ENCODE data around the gene ITGA5. TPM values are rescaled to one million over a fixed set of nuclear protein-coding genes. Genes with fewer than 3 reads are reported as not detected.

The ITGA5 gene
- total RNA-seq, 1 experiment from 2014 or later, result 96.8 TPM

DNA sequence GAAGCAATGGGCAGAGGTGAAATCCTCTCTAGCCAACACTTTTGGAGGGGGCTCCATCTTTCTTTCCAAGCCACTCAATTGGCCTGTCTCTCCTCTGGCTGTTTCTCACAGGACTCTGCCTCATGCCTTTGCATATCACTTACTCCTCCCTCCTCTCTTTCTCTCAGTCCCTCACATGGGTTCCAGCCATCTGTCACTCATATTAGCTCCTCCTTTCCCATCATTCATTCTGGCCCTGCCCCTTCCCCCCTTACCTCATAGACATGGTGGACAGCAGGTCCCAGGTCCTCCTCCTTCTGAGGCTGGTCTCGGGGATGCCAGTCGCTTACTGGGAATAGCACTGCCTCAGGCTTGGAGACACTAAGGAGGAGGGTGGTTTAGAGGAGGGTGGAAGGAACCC, 17.9 kb downstream of the ITGA5 start:
- TF ChIP-seq, protein P1, sequence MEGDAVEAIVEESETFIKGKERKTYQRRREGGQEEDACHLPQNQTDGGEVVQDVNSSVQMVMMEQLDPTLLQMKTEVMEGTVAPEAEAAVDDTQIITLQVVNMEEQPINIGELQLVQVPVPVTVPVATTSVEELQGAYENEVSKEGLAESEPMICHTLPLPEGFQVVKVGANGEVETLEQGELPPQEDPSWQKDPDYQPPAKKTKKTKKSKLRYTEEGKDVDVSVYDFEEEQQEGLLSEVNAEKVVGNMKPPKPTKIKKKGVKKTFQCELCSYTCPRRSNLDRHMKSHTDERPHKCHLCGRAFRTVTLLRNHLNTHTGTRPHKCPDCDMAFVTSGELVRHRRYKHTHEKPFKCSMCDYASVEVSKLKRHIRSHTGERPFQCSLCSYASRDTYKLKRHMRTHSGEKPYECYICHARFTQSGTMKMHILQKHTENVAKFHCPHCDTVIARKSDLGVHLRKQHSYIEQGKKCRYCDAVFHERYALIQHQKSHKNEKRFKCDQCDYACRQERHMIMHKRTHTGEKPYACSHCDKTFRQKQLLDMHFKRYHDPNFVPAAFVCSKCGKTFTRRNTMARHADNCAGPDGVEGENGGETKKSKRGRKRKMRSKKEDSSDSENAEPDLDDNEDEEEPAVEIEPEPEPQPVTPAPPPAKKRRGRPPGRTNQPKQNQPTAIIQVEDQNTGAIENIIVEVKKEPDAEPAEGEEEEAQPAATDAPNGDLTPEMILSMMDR (conservative IDR thresholded peaks at IDR 0.05; ENCODE audit: low read depth, low read length), result no peak
- no peak for DNase-seq (ENCODE audit: low spot score)
- Histone ChIP-seq H3K4me1 (ENCODE audit: insufficient read depth, low read length, poor library complexity, severe bottlenecking) (no peaks in the 10 kb centered on the region), H3K9me3 (ENCODE audit: low read depth, low read length, poor library complexity, severe bottlenecking) (no peaks in the 10 kb centered on the region), H3K27me3 (replicated peaks; ENCODE audit: insufficient read depth, low read depth, low read length, poor library complexity) (no peaks in the 10 kb centered on the region), H3K36me3 (ENCODE audit: insufficient read depth, low read length, poor library complexity, severe bottlenecking) (peaks cover 98% of the 10 kb centered on the region), H3K4me3 (ENCODE audit: low read depth, low read length, poor library complexity, severe bottlenecking) (no peak overlapping the region), H3K27ac (ENCODE audit: low read depth, low read length, poor library complexity, severe bottlenecking) (peak overlapping the region; percentile 1)
- ChIA-PET POLR2A (ENCODE audit: low non-redundant PET) (no interaction called here), CTCF (interaction anchor here (0.6 to 5.0 kb wide), 2 partner anchors 38 to 49 kb away, joined by 4 to 133 read pairs; no protein-coding TSS in a partner anchor)
- no TSS peak for BruUV-seq (replicated peaks)
- intact Hi-C loops (cut with micrococcal nuclease; ENCODE audit: unreplicated experiment), result no loop called here

DNA sequence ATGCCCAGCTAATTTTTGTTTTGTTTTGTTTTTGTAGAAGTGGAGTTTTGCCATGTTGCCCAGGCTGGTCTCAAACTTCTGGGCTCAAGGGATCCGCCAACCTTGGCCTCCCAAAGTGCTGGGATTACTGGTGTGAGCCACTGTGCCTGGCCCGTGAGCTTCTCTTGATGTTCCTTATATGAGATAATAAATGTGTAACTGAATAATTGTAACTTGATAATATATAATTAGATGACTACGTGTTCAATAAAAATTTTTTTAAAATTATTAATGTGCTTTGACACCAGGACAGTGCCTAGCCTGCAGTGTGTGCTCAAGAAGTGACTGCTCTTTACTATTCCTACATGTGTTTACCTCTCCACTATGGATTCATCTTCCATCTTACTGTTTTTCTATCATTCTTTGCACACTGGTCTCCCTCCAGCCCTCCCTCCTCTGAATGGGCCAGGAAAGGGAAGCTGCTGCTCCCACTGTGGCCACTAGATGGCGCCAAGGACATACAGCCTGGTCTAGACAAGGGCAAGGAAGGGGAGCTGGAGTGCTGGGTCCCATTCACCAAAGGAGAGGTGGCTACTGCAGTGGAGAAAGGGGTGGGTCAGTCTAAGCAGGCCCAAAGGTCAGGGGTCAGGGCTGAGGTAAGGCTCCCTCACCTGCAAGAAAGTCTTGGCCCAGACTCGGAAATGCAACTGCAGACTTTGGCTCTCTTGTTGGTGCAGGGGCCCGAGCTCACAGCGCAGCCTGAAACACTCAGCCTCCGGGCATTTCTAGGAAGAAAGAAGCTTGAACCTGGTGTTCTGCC, 19.9 kb downstream of the ITGA5 start:
- no peaks in the 10 kb centered on the region for H3K27me3 ChIP-seq (replicated peaks; ENCODE audit: insufficient read depth, low read depth, low read length, poor library complexity)
- H3K27ac ChIP-seq (ENCODE audit: low read depth, low read length, poor library complexity, severe bottlenecking), result peak overlapping the region; percentile 29
- H3K4me3 ChIP-seq (ENCODE audit: low read depth, low read length, poor library complexity, severe bottlenecking), result no peak overlapping the region
- peak; percentile 89 for DNase-seq (ENCODE audit: low spot score)
- H3K36me3 ChIP-seq (ENCODE audit: insufficient read depth, low read length, poor library complexity, severe bottlenecking), result peaks cover 96% of the 10 kb centered on the region
- no peaks in the 10 kb centered on the region for H3K9me3 ChIP-seq (ENCODE audit: low read depth, low read length, poor library complexity, severe bottlenecking)
- POLR2A ChIA-PET (ENCODE audit: low non-redundant PET), result interaction anchor here (0.6 to 0.9 kb wide), 2 partner anchors 16 to 207 kb away, joined by 3 to 5 read pairs; no protein-coding TSS in a partner anchor
- no peaks in the 10 kb centered on the region for H3K4me1 ChIP-seq (ENCODE audit: insufficient read depth, low read length, poor library complexity, severe bottlenecking)
- CTCF ChIA-PET, result interaction anchor here (0.5 to 5.0 kb wide), 33 partner anchors 11 to 673 kb away, joined by 3 to 133 read pairs (median 5); partner anchors contain the start of genes ITGA5, NCKAP1L, PDE1B and ZNF385A
- no TSS peak for BruUV-seq (replicated peaks)
- intact Hi-C loops (cut with micrococcal nuclease; ENCODE audit: unreplicated experiment), result loop anchor here (1.0 kb wide), 1 partner anchor 40 kb away; no protein-coding TSS in a partner anchor
- TF ChIP-seq, protein P1 (conservative IDR thresholded peaks at IDR 0.05; ENCODE audit: low read depth, low read length), result peak; percentile 99
- no peak for TF ChIP-seq EZH2 (IDR thresholded peaks at IDR 0.05; ENCODE audit: borderline replicate concordance, low read depth, low read length, poor library complexity, severe bottlenecking)

DNA sequence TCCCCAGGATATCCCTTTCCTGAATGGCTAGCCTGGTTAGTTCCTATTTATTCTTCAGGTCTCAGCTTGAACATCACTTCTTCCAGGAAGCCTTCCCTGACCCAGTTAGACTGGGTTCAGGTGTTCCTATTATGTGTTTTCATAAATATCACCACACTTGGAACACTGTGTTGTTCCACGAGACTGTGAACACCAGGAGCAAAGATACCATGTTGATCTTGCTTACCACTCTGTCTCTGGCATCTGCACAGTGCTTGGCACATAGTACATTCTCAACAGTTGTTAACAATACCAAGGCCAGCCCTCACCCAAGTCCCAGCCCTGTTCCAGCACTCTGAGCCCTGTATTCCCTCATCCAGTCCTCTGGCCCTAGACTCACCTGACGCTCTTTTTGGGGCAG, 20.8 kb downstream of the ITGA5 start:
- BruUV-seq (replicated peaks), result no TSS peak
- TF ChIP-seq, protein P1 (conservative IDR thresholded peaks at IDR 0.05; ENCODE audit: low read depth, low read length), result no peak
- no peak for TF ChIP-seq EZH2 (IDR thresholded peaks at IDR 0.05; ENCODE audit: borderline replicate concordance, low read depth, low read length, poor library complexity, severe bottlenecking)
- POLR2A ChIA-PET (ENCODE audit: low non-redundant PET), result no interaction called here
- intact Hi-C loops (cut with micrococcal nuclease; ENCODE audit: unreplicated experiment), result no loop called here
- H3K27me3 ChIP-seq (replicated peaks; ENCODE audit: insufficient read depth, low read depth, low read length, poor library complexity), result no peaks in the 10 kb centered on the region
- H3K4me3 ChIP-seq (ENCODE audit: low read depth, low read length, poor library complexity, severe bottlenecking), result no peak overlapping the region
- H3K4me1 ChIP-seq (ENCODE audit: insufficient read depth, low read length, poor library complexity, severe bottlenecking), result no peaks in the 10 kb centered on the region
- DNase-seq (ENCODE audit: low spot score), result no peak
- peaks cover 86% of the 10 kb centered on the region for H3K36me3 ChIP-seq (ENCODE audit: insufficient read depth, low read length, poor library complexity, severe bottlenecking)
- CTCF ChIA-PET, result interaction anchor here (0.7 to 5.0 kb wide), 3 partner anchors 33 to 167 kb away, joined by 5 to 133 read pairs (median 17); no protein-coding TSS in a partner anchor
- no peak overlapping the region for H3K27ac ChIP-seq (ENCODE audit: low read depth, low read length, poor library complexity, severe bottlenecking)
- H3K9me3 ChIP-seq (ENCODE audit: low read depth, low read length, poor library complexity, severe bottlenecking), result no peaks in the 10 kb centered on the region

Data from A673 (cell line).